WTC11 (cell line): Measurements from ENCODE around the gene AFF2. TPM values are rescaled to one million over a fixed set of nuclear protein-coding genes. Genes with fewer than 3 reads are reported as not detected.

Source experiments
- ATAC-seq: fragments of 200-7000 bp; cut with Tn5 transposase; 2 replicates; pipeline ENCODE4 v1.10.0; 2021; ENCODE audit warnings: mild to moderate bottlenecking, moderate library complexity
- CTCF ChIA-PET: fragments of 300-600 bp; sonication (Branson Sonifier 250); formaldehyde crosslinking; loops from one replicate; lab custom pipeline; 2021; ENCODE audit warnings: antibody characterized with exemption; lab: Charles Lee
- POLR2A ChIA-PET: fragments of 350-600 bp; sonication (Branson Sonifier 250); formaldehyde crosslinking; loops from one replicate; lab custom pipeline; 2021; ENCODE audit warnings: antibody characterized with exemption; lab: Charles Lee
- DNase-seq: peaks from one replicate; pipeline ENCODE4 v3.0.0; 2021; ENCODE audit warnings: low spot score
- H3K27ac Mint-ChIP-seq: 2 replicates; pipeline ENCODE4 v1.8.0; 2021; ENCODE audit warnings: mixed read lengths
- H3K27me3 Mint-ChIP-seq: 2 replicates; pipeline ENCODE4 v1.8.0; 2021; ENCODE audit warnings: low read depth, mild to moderate bottlenecking, moderate library complexity, mixed read lengths
- H3K36me3 Mint-ChIP-seq: 2 replicates; pipeline ENCODE4 v1.8.0; 2021; ENCODE audit warnings: mixed read lengths
- H3K4me1 Mint-ChIP-seq: 2 replicates; pipeline ENCODE4 v1.8.0; 2022; ENCODE audit warnings: mixed read lengths
- H3K4me3 Mint-ChIP-seq: 2 replicates; pipeline ENCODE4 v1.8.0; 2021; ENCODE audit warnings: mild to moderate bottlenecking, moderate library complexity, mixed read lengths
- H3K9me3 Mint-ChIP-seq: 2 replicates; pipeline ENCODE4 v1.8.0; 2021; ENCODE audit warnings: mixed read lengths
- ATF3 ChIP-seq: sonication (generic); formaldehyde crosslinking; conservative IDR thresholded peaks from 2 replicates; pipeline ENCODE4 v1.8.1; 2022; ENCODE audit warnings: mild to moderate bottlenecking, missing genetic modification reagents
- CDX4 ChIP-seq: fragments of 250-450 bp; sonication (Bioruptor Pico); IDR thresholded peaks from 2 replicates; pipeline ENCODE4 v1.9.0; 2021; ENCODE audit warnings: moderate library complexity, mild to moderate bottlenecking, inconsistent platforms, borderline replicate concordance
- CTCF ChIP-seq: fragments of 200-600 bp; IDR thresholded peaks from 2 replicates; pipeline ENCODE4 v1.8.0; 2022; ENCODE audit warnings: antibody characterized with exemption
- ESRRA ChIP-seq: sonication (generic); formaldehyde crosslinking; IDR thresholded peaks from 2 replicates; pipeline ENCODE4 v1.8.1; 2022; ENCODE audit warnings: mild to moderate bottlenecking, missing genetic modification reagents, borderline replicate concordance
- FOXP4 ChIP-seq: sonication (generic); formaldehyde crosslinking; IDR thresholded peaks from 2 replicates; pipeline ENCODE4 v1.8.0; 2022; ENCODE audit warnings: mild to moderate bottlenecking, missing genetic modification reagents
- GTF2I ChIP-seq: fragments of 250-450 bp; sonication (Bioruptor Pico); conservative IDR thresholded peaks from 2 replicates; pipeline ENCODE4 v1.4.0; 2021; ENCODE audit warnings: mild to moderate bottlenecking
- HMGA2 ChIP-seq: fragments of 250-450 bp; sonication (Bioruptor Pico); IDR thresholded peaks from 2 replicates; pipeline ENCODE4 v1.4.0; 2021; ENCODE audit warnings: mild to moderate bottlenecking, moderate library complexity
- JUN ChIP-seq: sonication (generic); formaldehyde crosslinking; IDR thresholded peaks from 2 replicates; pipeline ENCODE4 v1.8.0; 2023; ENCODE audit warnings: mild to moderate bottlenecking, missing genetic modification reagents
- NR1H2 ChIP-seq: sonication (generic); formaldehyde crosslinking; IDR thresholded peaks from 2 replicates; pipeline ENCODE4 v1.9.0; 2021; ENCODE audit warnings: mild to moderate bottlenecking, moderate library complexity, missing genetic modification reagents
- TCF7 ChIP-seq: sonication (generic); formaldehyde crosslinking; IDR thresholded peaks from 2 replicates; pipeline ENCODE4 v1.8.0; 2022; ENCODE audit warnings: mild to moderate bottlenecking, low read depth, missing genetic modification reagents, moderate library complexity
- TP53 ChIP-seq: sonication (generic); formaldehyde crosslinking; IDR thresholded peaks from 2 replicates; pipeline ENCODE4 v1.8.1; 2023; ENCODE audit warnings: mild to moderate bottlenecking, missing genetic modification reagents
- ZNF138 ChIP-seq: sonication (generic); formaldehyde crosslinking; conservative IDR thresholded peaks from 2 replicates; pipeline ENCODE4 v1.8.1; 2022; ENCODE audit warnings: mild to moderate bottlenecking, moderate library complexity, missing genetic modification reagents
- ZNF219 ChIP-seq: sonication (generic); formaldehyde crosslinking; IDR thresholded peaks from 2 replicates; pipeline ENCODE4 v1.8.0; 2023; ENCODE audit warnings: missing genetic modification reagents, mild to moderate bottlenecking, borderline replicate concordance
- ZNF317 ChIP-seq: sonication (generic); formaldehyde crosslinking; IDR thresholded peaks from 2 replicates; pipeline ENCODE4 v1.8.1; 2023; ENCODE audit warnings: low read depth, mild to moderate bottlenecking, moderate library complexity, missing genetic modification reagents, borderline replicate concordance
- ZNF396 ChIP-seq: fragments of 250-450 bp; sonication (Bioruptor Pico); IDR thresholded peaks from 2 replicates; pipeline ENCODE4 v1.8.0; 2021; ENCODE audit warnings: mild to moderate bottlenecking, moderate library complexity, borderline replicate concordance
- ZNF416 ChIP-seq: fragments of 250-450 bp; sonication (Bioruptor Pico); IDR thresholded peaks from 2 replicates; pipeline ENCODE4 v1.9.0; 2021; ENCODE audit warnings: mild to moderate bottlenecking, inconsistent platforms
- ZNF423 ChIP-seq: fragments of 250-450 bp; sonication (Bioruptor Pico); IDR thresholded peaks from 2 replicates; pipeline ENCODE4 v2.1.2; 2022; ENCODE audit warnings: mild to moderate bottlenecking, moderate library complexity
- ZSCAN18 ChIP-seq: fragments of 250-450 bp; sonication (Bioruptor Pico); IDR thresholded peaks from 2 replicates; pipeline ENCODE4 v2.1.2; 2022; ENCODE audit warnings: mild to moderate bottlenecking, moderate library complexity
- total RNA-seq: library from RNA; stranded (reverse); gene quantifications from 3 replicates; pipeline ENCODE4 v1.2.3, GENCODE V29; 2021

Gene AFF2
- total RNA-seq, 1 experiment from 2014 or later: 7.6 TPM

- POLR2A ChIA-PET: no interaction called here
- no peaks in the 10 kb centered on the region for H3K36me3 Mint-ChIP-seq
- no peak for TF ChIP-seq HMGA2 (CRISPR knock-in tag)
- no peak for TF ChIP-seq GTF2I (CRISPR knock-in tag)
- TF ChIP-seq TCF7 (CRISPR knock-in tag): no peak
- no peak for TF ChIP-seq ZNF317 (CRISPR knock-in tag)
- no peak for TF ChIP-seq ZNF416 (CRISPR knock-in tag)
- TF ChIP-seq TP53: no peak
- TF ChIP-seq FOXP4 (CRISPR knock-in tag): no peak
- no peak for TF ChIP-seq ZNF138
- TF ChIP-seq CTCF: no peak
- no peak for TF ChIP-seq JUN (CRISPR knock-in tag)
- no peak for TF ChIP-seq ATF3
- no peak for TF ChIP-seq CDX4 (CRISPR knock-in tag)
- no peak for TF ChIP-seq ZNF219 (CRISPR knock-in tag)
- H3K4me1 Mint-ChIP-seq: no peaks in the 10 kb centered on the region; the same call in 1 of the 2 replicates
- H3K9me3 Mint-ChIP-seq: no peaks in the 10 kb centered on the region
- no peaks in the 10 kb centered on the region for H3K27me3 Mint-ChIP-seq
- no peak overlapping the region for H3K27ac Mint-ChIP-seq
- ATAC-seq (no peak), DNase-seq (no peak)
- CTCF ChIA-PET: no interaction called here
- no peak overlapping the region for H3K4me3 Mint-ChIP-seq
Measured at GRCh38 chrX:149037281-149037870, 537.0 kb downstream of the AFF2 start.

- Mint-ChIP-seq H3K27me3 (no peaks in the 10 kb centered on the region), H3K36me3 (no peaks in the 10 kb centered on the region), H3K9me3 (no peaks in the 10 kb centered on the region), H3K4me3 (no peak overlapping the region), H3K27ac (no peak overlapping the region), H3K4me1 (no peaks in the 10 kb centered on the region; the same call in 1 of the 2 replicates)
- DNase-seq (no peak), ATAC-seq (no peak)
- ChIA-PET POLR2A (no interaction called here), CTCF (no interaction called here)
- TF ChIP-seq TCF7 (CRISPR knock-in tag) (no peak), ZNF423 (no peak), HMGA2 (CRISPR knock-in tag) (no peak), ZSCAN18 (CRISPR knock-in tag) (no peak), NR1H2 (CRISPR knock-in tag) (no peak), ZNF396 (CRISPR knock-in tag) (no peak), ESRRA (CRISPR knock-in tag) (no peak)
Measured at GRCh38 chrX:149039057-149039456, 538.6 kb downstream of the AFF2 start.
